Breast epithelium (tissue), 3 donors: ENCODE results near the gene CAMKK2.

Experiments used
- CTCF ChIP-seq, 3 donors: fragments of 450-650 bp; IDR thresholded peaks; one replicate each; pipeline ENCODE4 v1.5.1; 2016 to 2017; ENCODE audit warnings: antibody characterized with exemption in 3 of 3, mild to moderate bottlenecking in 3 of 3, moderate library complexity in 3 of 3
- POLR2A ChIP-seq: fragments of 450-650 bp; IDR thresholded peaks from one replicate; pipeline ENCODE4 v1.6.1; 2016; ENCODE audit warnings: antibody characterized with exemption, mild to moderate bottlenecking, moderate library complexity
- POLR2AphosphoS5 ChIP-seq, 3 donors: sonication (generic); formaldehyde crosslinking; IDR thresholded peaks; one replicate each; pipeline ENCODE4 v1.6.1; 2017; ENCODE audit warnings: antibody characterized with exemption in 3 of 3

GRCh38 chr12:121295116-121295745, 1.3 kb downstream of the CAMKK2 start:
- TF ChIP-seq CTCF (IDR thresholded peaks at IDR 0.05) (no peak), POLR2AphosphoS5 (IDR thresholded peaks at IDR 0.05) (no peak), POLR2A (no peak)
